MCF 10A (cell line): ENCODE results near the gene C1orf50. TPM values are rescaled to one million over a fixed set of nuclear protein-coding genes. Genes with fewer than 3 reads are reported as not detected.

ENCODE experiments used
- BruUV-seq: library from RNA; stranded (reverse); fragments of 400-500 nt; replicated peaks from 2 replicates; lab custom pipeline; 2021; lab: Mats Ljungman, UMichigan
- CTCF ChIA-PET: fragments of 300-600 bp; sonication (Branson Sonifier 250); formaldehyde crosslinking; extraction: SDS; loops from one replicate; lab custom pipeline; 2021; ENCODE audit warnings: antibody characterized with exemption, inconsistent platforms; lab: Yijun Ruan, JAX
- POLR2A ChIA-PET: fragments of 300-600, 350-650 bp; sonication (Branson Sonifier 250); formaldehyde crosslinking; extraction: SDS; loops from one replicate; lab custom pipeline; 2020; ENCODE audit warnings: antibody characterized with exemption, inconsistent platforms; lab: Yijun Ruan, JAX
- DNase-seq: peaks from one replicate; pipeline ENCODE4 v3.0.0-alpha.2; 2018; ENCODE audit not compliant: unreplicated experiment
- H3K27ac Mint-ChIP-seq: one replicate; pipeline ENCODE4 v1.8.0; 2022; ENCODE audit warnings: mild to moderate bottlenecking, low read depth, mixed read lengths; ENCODE audit not compliant: unreplicated experiment
- H3K27me3 Mint-ChIP-seq: one replicate; pipeline ENCODE4 v1.8.0; 2022; ENCODE audit warnings: mixed read lengths; ENCODE audit not compliant: insufficient read depth, unreplicated experiment
- H3K36me3 Mint-ChIP-seq: one replicate; pipeline ENCODE4 v1.8.0; 2022; ENCODE audit warnings: mild to moderate bottlenecking, moderate library complexity, mixed read lengths; ENCODE audit not compliant: insufficient read depth, unreplicated experiment
- H3K4me1 Mint-ChIP-seq: one replicate; pipeline ENCODE4 v1.8.0; 2022; ENCODE audit warnings: mixed read lengths; ENCODE audit not compliant: insufficient read depth, unreplicated experiment
- H3K4me3 Mint-ChIP-seq: one replicate; pipeline ENCODE4 v1.8.0; 2022; ENCODE audit warnings: mild to moderate bottlenecking, moderate library complexity, mixed read lengths; ENCODE audit not compliant: unreplicated experiment
- H3K9me3 Mint-ChIP-seq: one replicate; pipeline ENCODE4 v1.8.0; 2022; ENCODE audit warnings: mixed read lengths; ENCODE audit not compliant: unreplicated experiment
- CTCF ChIP-seq: fragments of 200-600 bp; IDR thresholded peaks from one replicate; pipeline ENCODE4 v1.8.0; 2022; ENCODE audit warnings: antibody characterized with exemption, mild to moderate bottlenecking; ENCODE audit not compliant: unreplicated experiment
- intact Hi-C: fragments of 100-400 bp; cut with micrococcal nuclease; formaldehyde crosslinking; loops from 2 replicates; pipeline ENCODE4 v1.14.1; 2022
- total RNA-seq: library from RNA; stranded (reverse); gene quantifications from 2 replicates; pipeline ENCODE4 v1.2.3, GENCODE V29; 2022

The C1orf50 gene
- total RNA-seq, 1 experiment from 2014 or later = 11.7 TPM

GRCh38 chr1:42757892-42758275, 9.2 kb upstream of the C1orf50 start:
- H3K9me3 Mint-ChIP-seq = no peaks in the 10 kb centered on the region
- intact Hi-C loops = loop anchor here (2.0 to 10.0 kb wide), 2 partner anchors 179 to 413 kb away; no protein-coding TSS in a partner anchor
- ChIA-PET CTCF (interaction anchor here (0.6 to 4.2 kb wide), 13 partner anchors 9 to 1325 kb away, joined by 3 to 16 read pairs (median 3); partner anchors contain the start of genes C1orf50 and P3H1), POLR2A (interaction anchor here (1.0 to 3.0 kb wide), 3 partner anchors 9 to 89 kb away, joined by 3 to 12 read pairs (median 5); partner anchors contain the start of genes C1orf50, P3H1 and ZNF691)
- no TSS peak for BruUV-seq
- no peak overlapping the region for H3K4me3 Mint-ChIP-seq
- H3K27ac Mint-ChIP-seq = no peak overlapping the region
- no peak for TF ChIP-seq CTCF
- no peak for DNase-seq
- H3K27me3 Mint-ChIP-seq = no peaks in the 10 kb centered on the region
- H3K4me1 Mint-ChIP-seq = peaks cover 14% of the 10 kb centered on the region
- H3K36me3 Mint-ChIP-seq = peaks cover 79% of the 10 kb centered on the region

- Mint-ChIP-seq H3K27me3 (no peaks in the 10 kb centered on the region), H3K9me3 (no peaks in the 10 kb centered on the region), H3K4me3 (no peak overlapping the region), H3K4me1 (peaks cover 7% of the 10 kb centered on the region), H3K36me3 (peaks cover 73% of the 10 kb centered on the region), H3K27ac (no peak overlapping the region)
- no peak for DNase-seq
- ChIA-PET CTCF (interaction anchor here (0.6 to 4.2 kb wide), 9 partner anchors 8 to 181 kb away, joined by 3 to 16 read pairs (median 5); partner anchors contain the start of genes C1orf50 and P3H1), POLR2A (interaction anchor here (0.6 to 3.0 kb wide), 3 partner anchors 8 to 66 kb away, joined by 3 to 12 read pairs (median 5); partner anchors contain the start of genes C1orf50 and P3H1)
- TF ChIP-seq CTCF = no peak
- no TSS peak for BruUV-seq
- intact Hi-C loops = loop anchor here (10.0 kb wide), 1 partner anchor 414 kb away; no protein-coding TSS in a partner anchor
Observed at GRCh38 chr1:42758641-42759040, 8.4 kb upstream of the C1orf50 start.

GRCh38 chr1:42759114-42759513, 7.9 kb upstream of the C1orf50 start:
- TF ChIP-seq CTCF = no peak
- Mint-ChIP-seq H3K4me3 (no peak overlapping the region), H3K4me1 (peaks cover 5% of the 10 kb centered on the region), H3K27ac (no peak overlapping the region), H3K27me3 (no peaks in the 10 kb centered on the region), H3K36me3 (peaks cover 68% of the 10 kb centered on the region), H3K9me3 (no peaks in the 10 kb centered on the region)
- BruUV-seq = no TSS peak
- CTCF ChIA-PET = interaction anchor here (0.7 to 4.2 kb wide), 5 partner anchors 10 to 181 kb away, joined by 3 to 16 read pairs (median 4); no protein-coding TSS in a partner anchor
- POLR2A ChIA-PET = interaction anchor here (0.6 to 3.0 kb wide), 3 partner anchors 7 to 67 kb away, joined by 3 to 12 read pairs (median 5); partner anchors contain the start of genes C1orf50 and P3H1
- DNase-seq = no peak
- intact Hi-C loops = loop anchor here (10.0 kb wide), 1 partner anchor 414 kb away; no protein-coding TSS in a partner anchor

- CTCF ChIA-PET = interaction anchor here (0.8 kb wide), 1 partner anchor 180 kb away, joined by 3 read pairs; no protein-coding TSS in a partner anchor
- POLR2A ChIA-PET = interaction anchor here (1.0 kb wide), 1 partner anchor 187 kb away, joined by 4 read pairs; no protein-coding TSS in a partner anchor
Observed at GRCh38 chr1:42761567-42761966, 5.5 kb upstream of the C1orf50 start.

More at GRCh38 chr1:42761567-42761966, 5.5 kb upstream of the C1orf50 start:
- DNase-seq = no peak
- peaks cover 50% of the 10 kb centered on the region for H3K36me3 Mint-ChIP-seq
- no peaks in the 10 kb centered on the region for H3K9me3 Mint-ChIP-seq
- H3K4me3 Mint-ChIP-seq = no peak overlapping the region
- no peak for TF ChIP-seq CTCF
- intact Hi-C loops = no loop called here
- H3K4me1 Mint-ChIP-seq = peaks cover 5% of the 10 kb centered on the region
- no TSS peak for BruUV-seq
- no peak overlapping the region for H3K27ac Mint-ChIP-seq
- no peaks in the 10 kb centered on the region for H3K27me3 Mint-ChIP-seq
